Right atrium auricular region (tissue), 2 donors: ENCODE results near the gene MCF2L. TPM values are rescaled to one million over a fixed set of nuclear protein-coding genes. Genes with fewer than 3 reads are reported as not detected.
A peak's percentile ranks its signal among the peaks of the same experiment; 100 is the strongest.

Source experiments
- DNase-seq: peaks from one replicate; pipeline ENCODE4 v3.0.0-alpha.2; 2019; ENCODE audit warnings: low spot score
- H3K27ac ChIP-seq, 2 donors: fragments of 200-600 bp; sonication (generic); 1 replicate in 1 of 2; 2 replicates in 1 of 2; pipeline ENCODE4 v1.5.1; 2016 to 2019
- H3K27me3 ChIP-seq, 2 donors: fragments of 200-600 bp; sonication (generic); one replicate each; pipeline versions ENCODE4 v1.5.1 to v1.6.0; 2017 to 2019
- H3K36me3 ChIP-seq: fragments of 200-600 bp; sonication (generic); one replicate; pipeline ENCODE4 v1.5.1; 2016
- H3K4me1 ChIP-seq, 2 donors: fragments of 200-600 bp; sonication (generic); one replicate each; pipeline versions ENCODE4 v1.5.1 to v1.6.0; 2017 to 2019
- H3K4me3 ChIP-seq, 2 donors: fragments of 200-600 bp; sonication (generic); 1 replicate in 1 of 2; 2 replicates in 1 of 2; pipeline ENCODE4 v1.5.1; 2017 to 2019; ENCODE audit warnings: mild to moderate bottlenecking in 1 of 2, moderate library complexity in 1 of 2
- H3K9me3 ChIP-seq, 2 donors: fragments of 200-600 bp; sonication (generic); one replicate each; pipeline ENCODE4 v1.5.1; 2019
- total RNA-seq, 2 donors: library from RNA; depleted of rRNA; stranded (reverse); fragments of >200 nt; gene quantifications; one replicate each; pipeline ENCODE4 v1.1.0, GENCODE V29; 2016
- TF ChIP-seq, protein P1 (sequence below), 2 donors: fragments of 200-600 bp; sonication (generic); IDR thresholded peaks; one replicate each; pipeline ENCODE4 v1.5.1; 2019; ENCODE audit warnings: antibody characterized with exemption in 2 of 2

Gene MCF2L
- total RNA-seq, 2 donors from 2014 or later, result 17.1 to 21.6 TPM

DNA sequence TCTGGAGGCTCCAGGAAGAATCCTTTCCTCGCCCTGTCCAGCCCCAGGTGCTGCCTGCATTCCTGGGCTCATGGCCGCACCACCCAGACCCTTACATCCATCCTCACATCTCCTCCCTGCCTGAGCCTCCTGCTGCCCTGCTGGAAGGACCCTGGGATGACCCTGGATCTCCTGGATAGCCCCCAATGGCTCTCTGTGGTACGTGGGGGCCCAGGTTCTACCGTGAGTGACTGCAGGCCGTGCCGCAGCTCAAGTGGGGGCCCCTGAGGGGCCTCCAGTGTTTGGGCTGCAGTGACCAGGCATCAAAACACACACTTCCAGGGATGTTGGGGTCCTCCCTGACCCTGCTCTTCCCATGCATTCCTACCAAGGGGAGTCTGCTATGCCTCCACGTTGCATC is 8.3 kb upstream of the MCF2L start:
- peak overlapping the region; percentile 11 to 69 for H3K27ac ChIP-seq
- no peak for DNase-seq

DNA sequence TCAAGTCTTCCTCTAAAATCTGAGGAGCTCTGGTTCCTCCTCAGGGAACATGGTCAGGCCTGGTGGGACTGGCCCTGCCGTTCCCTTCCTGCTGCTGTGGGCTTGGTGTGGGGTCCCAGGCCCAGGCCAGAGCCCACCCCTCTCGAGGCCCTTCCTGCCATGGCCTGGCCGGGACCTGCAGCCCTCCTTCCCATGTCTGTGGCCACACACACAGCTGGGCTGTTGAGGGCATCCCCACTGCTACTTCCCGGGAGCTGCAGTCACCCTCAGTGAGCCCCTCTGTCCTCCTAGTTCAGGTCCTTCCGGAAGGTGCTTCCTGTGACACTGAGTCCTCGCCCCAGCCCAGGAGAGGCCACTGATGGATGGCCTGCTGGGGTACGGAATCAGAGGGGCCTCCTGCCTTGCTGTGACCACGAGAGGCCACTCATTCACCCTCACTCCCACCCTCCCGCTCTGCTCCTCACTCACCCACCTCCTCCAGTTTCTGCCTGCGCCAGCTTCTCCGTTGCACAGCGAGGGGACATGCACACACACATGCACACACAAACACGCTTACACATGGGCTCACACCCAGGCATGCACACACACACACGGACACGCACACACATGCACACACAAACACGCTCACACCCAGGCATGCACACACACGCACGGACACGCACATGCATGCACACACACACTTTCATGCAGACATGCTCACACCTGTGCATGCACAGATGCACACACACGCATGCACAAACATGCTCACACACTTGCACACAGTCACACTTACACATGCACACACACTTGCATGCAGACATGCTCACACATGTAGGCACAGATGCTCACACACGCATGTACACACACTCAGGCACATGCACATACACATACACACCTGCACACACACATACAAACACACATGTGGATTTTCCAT is 7.3 kb upstream of the MCF2L start:
- Histone ChIP-seq H3K27ac (peak overlapping the region in 1 of 2 donors; percentile 11), H3K4me1 (peaks cover 0 to 17% of the 10 kb centered on the region in 2 donors), H3K27me3 (no peaks in the 10 kb centered on the region), H3K36me3 (no peaks in the 10 kb centered on the region), H3K4me3 (no peak overlapping the region), H3K9me3 (no peaks in the 10 kb centered on the region)
- TF ChIP-seq, protein P1, sequence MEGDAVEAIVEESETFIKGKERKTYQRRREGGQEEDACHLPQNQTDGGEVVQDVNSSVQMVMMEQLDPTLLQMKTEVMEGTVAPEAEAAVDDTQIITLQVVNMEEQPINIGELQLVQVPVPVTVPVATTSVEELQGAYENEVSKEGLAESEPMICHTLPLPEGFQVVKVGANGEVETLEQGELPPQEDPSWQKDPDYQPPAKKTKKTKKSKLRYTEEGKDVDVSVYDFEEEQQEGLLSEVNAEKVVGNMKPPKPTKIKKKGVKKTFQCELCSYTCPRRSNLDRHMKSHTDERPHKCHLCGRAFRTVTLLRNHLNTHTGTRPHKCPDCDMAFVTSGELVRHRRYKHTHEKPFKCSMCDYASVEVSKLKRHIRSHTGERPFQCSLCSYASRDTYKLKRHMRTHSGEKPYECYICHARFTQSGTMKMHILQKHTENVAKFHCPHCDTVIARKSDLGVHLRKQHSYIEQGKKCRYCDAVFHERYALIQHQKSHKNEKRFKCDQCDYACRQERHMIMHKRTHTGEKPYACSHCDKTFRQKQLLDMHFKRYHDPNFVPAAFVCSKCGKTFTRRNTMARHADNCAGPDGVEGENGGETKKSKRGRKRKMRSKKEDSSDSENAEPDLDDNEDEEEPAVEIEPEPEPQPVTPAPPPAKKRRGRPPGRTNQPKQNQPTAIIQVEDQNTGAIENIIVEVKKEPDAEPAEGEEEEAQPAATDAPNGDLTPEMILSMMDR (IDR thresholded peaks at IDR 0.05), result no peak
- DNase-seq, result no peak

More for the DNA sequence above, 8.3 kb upstream of the MCF2L start:
- peaks cover 0 to 15% of the 10 kb centered on the region in 2 donors for H3K4me1 ChIP-seq
- no peak overlapping the region for H3K4me3 ChIP-seq
- no peaks in the 10 kb centered on the region for H3K36me3 ChIP-seq
- no peaks in the 10 kb centered on the region for H3K27me3 ChIP-seq
- TF ChIP-seq, protein P1 (IDR thresholded peaks at IDR 0.05), result no peak
- no peaks in the 10 kb centered on the region for H3K9me3 ChIP-seq

DNA sequence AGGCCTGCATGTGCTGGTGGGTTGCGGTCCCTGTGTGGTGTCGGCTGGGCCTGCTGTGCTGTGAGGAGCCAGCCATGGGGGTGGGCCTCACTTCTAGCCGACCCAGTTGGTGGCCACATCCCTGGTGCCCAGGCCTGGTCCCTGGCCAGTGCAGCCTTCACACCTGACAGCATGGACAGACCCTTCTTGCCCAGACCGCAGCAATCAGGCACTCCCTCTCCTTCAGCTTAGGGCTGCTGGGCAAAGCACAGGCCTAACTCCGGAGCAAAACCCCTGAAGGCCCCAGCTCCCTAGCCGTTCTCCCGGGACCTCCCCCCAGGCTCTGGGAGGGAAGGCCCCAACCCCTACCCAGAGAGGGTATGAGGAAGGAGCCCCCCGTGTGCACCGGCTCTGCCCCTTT is 6.6 kb upstream of the MCF2L start:
- Histone ChIP-seq H3K4me1 (peaks cover 0 to 17% of the 10 kb centered on the region in 2 donors), H3K9me3 (no peaks in the 10 kb centered on the region), H3K27ac (no peak overlapping the region), H3K4me3 (no peak overlapping the region), H3K27me3 (no peaks in the 10 kb centered on the region), H3K36me3 (no peaks in the 10 kb centered on the region)
- TF ChIP-seq, protein P1 (IDR thresholded peaks at IDR 0.05), result no peak
- no peak for DNase-seq

DNA sequence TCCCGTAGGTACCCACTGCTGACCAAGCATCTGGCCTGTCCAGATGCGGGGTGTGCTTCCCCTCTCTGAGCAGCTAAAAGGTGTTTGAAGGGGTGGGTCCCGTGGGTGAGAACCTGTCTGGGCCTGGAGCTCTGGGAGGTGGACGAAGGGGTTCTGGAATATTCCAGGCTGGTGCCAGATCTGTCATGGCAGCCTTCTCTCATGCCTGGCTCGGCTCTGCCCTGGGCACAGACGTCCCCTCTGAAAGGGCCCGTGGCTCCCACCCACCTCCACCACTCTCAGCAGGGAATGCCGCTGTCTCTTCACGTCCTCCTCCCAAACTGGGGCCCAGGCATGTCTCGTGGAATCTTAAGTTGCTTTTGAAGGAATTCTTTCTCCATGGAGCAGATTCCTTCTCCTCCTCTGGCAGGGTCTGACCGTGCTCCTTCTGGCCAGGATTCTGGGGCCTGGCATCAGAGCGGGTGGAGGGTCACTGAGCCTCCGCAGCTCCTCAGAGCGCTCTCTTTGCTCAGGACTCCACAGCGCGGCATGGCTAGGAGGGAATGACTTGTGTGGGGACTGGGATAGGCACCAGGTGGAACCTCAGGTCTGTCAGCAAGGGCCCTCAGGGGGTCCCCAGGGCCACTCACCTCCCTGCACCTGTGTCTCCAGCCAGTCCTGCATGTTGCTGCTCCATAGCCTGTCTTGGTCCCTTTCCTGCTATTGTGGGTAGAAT is 5.9 kb upstream of the MCF2L start:
- Histone ChIP-seq H3K36me3 (no peaks in the 10 kb centered on the region), H3K4me3 (no peak overlapping the region), H3K9me3 (no peaks in the 10 kb centered on the region), H3K27ac (no peak overlapping the region), H3K4me1 (peaks cover 0 to 18% of the 10 kb centered on the region in 2 donors), H3K27me3 (no peaks in the 10 kb centered on the region)
- TF ChIP-seq, protein P1 (IDR thresholded peaks at IDR 0.05), result no peak
- no peak for DNase-seq

GRCh38 chr13:112963641-112964040 is 5.4 kb upstream of the MCF2L start:
- no peak overlapping the region for H3K4me3 ChIP-seq
- no peak for DNase-seq
- TF ChIP-seq, protein P1 (IDR thresholded peaks at IDR 0.05), result no peak
- H3K27ac ChIP-seq, result no peak overlapping the region
- no peaks in the 10 kb centered on the region for H3K36me3 ChIP-seq
- no peaks in the 10 kb centered on the region for H3K9me3 ChIP-seq
- peaks cover 0 to 18% of the 10 kb centered on the region in 2 donors for H3K4me1 ChIP-seq
- H3K27me3 ChIP-seq, result no peaks in the 10 kb centered on the region
